Inferior parietal cortex (tissue), 1 donor: ENCODE measurements around the gene RBL1.

Source experiments
- DNase-seq: peaks from one replicate; pipeline ENCODE4 v3.0.0-alpha.2; 2016; ENCODE audit errors: extremely low spot score

The RBL1 gene

GRCh38 chr20:36951198-36951978 is 144.4 kb downstream of the RBL1 start, which contains the start of gene SAMHD1:
TSS of gene SAMHD1 (minus strand) at chr20:36951708. CDS start at chr20:36951643, 65 bp downstream.
- peak; percentile 98 for DNase-seq

- no peak for DNase-seq
These were observed 145.2 kb downstream of the RBL1 start for GRCh38 chr20:36950414-36951197.
